Brain microvascular endothelial cell (primary cell): ENCODE measurements around the gene ARHGAP26.

ENCODE experiments used
- DNase-seq: peaks from one replicate; pipeline ENCODE4 v3.0.0-alpha.2; 2020
- H3K27ac ChIP-seq: fragments of 250-450 bp; sonication (Bioruptor Pico); 2 replicates; pipeline ENCODE4 v1.5.1; 2020; ENCODE audit warnings: mild to moderate bottlenecking, moderate library complexity
- H3K27me3 ChIP-seq: fragments of 250-450 bp; sonication (Bioruptor Pico); replicated peaks from 2 replicates; pipeline ENCODE4 v1.5.1; 2020; ENCODE audit warnings: mild to moderate bottlenecking
- H3K36me3 ChIP-seq: fragments of 250-450 bp; sonication (Bioruptor Pico); replicated peaks from 2 replicates; pipeline ENCODE4 v1.5.1; 2020; ENCODE audit warnings: mild to moderate bottlenecking
- H3K4me3 ChIP-seq: 2 replicates; pipeline ENCODE4 v1.5.1; 2011; ENCODE audit warnings: low read depth, mild to moderate bottlenecking, control low read depth, low read length, moderate library complexity
- CTCF ChIP-seq: IDR thresholded peaks from 2 replicates; pipeline ENCODE4 v1.5.1; 2011; ENCODE audit warnings: low read depth, mild to moderate bottlenecking, moderate library complexity, low read length, control low read depth, inconsistent platforms; ENCODE audit errors: missing control alignments
- in situ Hi-C: cut with HindIII; loops from 2 replicates; pipeline ENCODE4 v1.10.0; 2017; ENCODE audit warnings: low sequenced_read_pairs, low pct_ligation_motif_present

The ARHGAP26 gene

GRCh38 chr5:142873831-142874230 lies 103.7 kb downstream of the ARHGAP26 start:
- in situ Hi-C loops = loop anchor here (10.0 kb wide), 1 partner anchor 149 kb away; no protein-coding TSS in a partner anchor
- Histone ChIP-seq H3K4me3 (no peak overlapping the region), H3K36me3 (no peaks in the 10 kb centered on the region), H3K27me3 (no peaks in the 10 kb centered on the region), H3K27ac (no peak overlapping the region)
- TF ChIP-seq CTCF = peak; percentile 44
- DNase-seq = no peak

- H3K4me3 ChIP-seq = no peak overlapping the region
- in situ Hi-C loops = loop anchor here (10.0 kb wide), 1 partner anchor 150 kb away; no protein-coding TSS in a partner anchor
These were observed 104.4 kb downstream of the ARHGAP26 start for GRCh38 chr5:142874540-142874939.

GRCh38 chr5:142875936-142876335 lies 105.8 kb downstream of the ARHGAP26 start:
- in situ Hi-C loops = loop anchor here (10.0 kb wide), 1 partner anchor 151 kb away; no protein-coding TSS in a partner anchor
- TF ChIP-seq CTCF = no peak
- Histone ChIP-seq H3K27me3 (no peaks in the 10 kb centered on the region), H3K27ac (no peak overlapping the region), H3K4me3 (no peak overlapping the region), H3K36me3 (no peaks in the 10 kb centered on the region)
- no peak for DNase-seq

More at GRCh38 chr5:142874540-142874939, 104.4 kb downstream of the ARHGAP26 start:
- TF ChIP-seq CTCF = no peak
- Histone ChIP-seq H3K27ac (no peak overlapping the region), H3K27me3 (no peaks in the 10 kb centered on the region), H3K36me3 (no peaks in the 10 kb centered on the region)
- DNase-seq = peak; percentile 37

GRCh38 chr5:142876817-142877216 lies 106.6 kb downstream of the ARHGAP26 start:
- no peak for DNase-seq
- in situ Hi-C loops = loop anchor here (10.0 kb wide), 1 partner anchor 152 kb away; no protein-coding TSS in a partner anchor
- TF ChIP-seq CTCF = no peak
- Histone ChIP-seq H3K27ac (no peak overlapping the region), H3K36me3 (no peaks in the 10 kb centered on the region), H3K4me3 (no peak overlapping the region), H3K27me3 (no peaks in the 10 kb centered on the region)

GRCh38 chr5:142878111-142878510 lies 107.9 kb downstream of the ARHGAP26 start:
- no peak for TF ChIP-seq CTCF
- in situ Hi-C loops = loop anchor here (10.0 kb wide), 1 partner anchor 153 kb away; no protein-coding TSS in a partner anchor
- Histone ChIP-seq H3K4me3 (no peak overlapping the region), H3K27ac (no peak overlapping the region), H3K36me3 (no peaks in the 10 kb centered on the region), H3K27me3 (no peaks in the 10 kb centered on the region)
- no peak for DNase-seq

GRCh38 chr5:142878638-142879037 lies 108.5 kb downstream of the ARHGAP26 start:
- H3K4me3 ChIP-seq = no peak overlapping the region
- TF ChIP-seq CTCF = no peak
- H3K36me3 ChIP-seq = no peaks in the 10 kb centered on the region
- H3K27me3 ChIP-seq = no peaks in the 10 kb centered on the region
- DNase-seq = no peak
- in situ Hi-C loops = loop anchor here (10.0 kb wide), 1 partner anchor 154 kb away; no protein-coding TSS in a partner anchor
- no peak overlapping the region for H3K27ac ChIP-seq
